ENCODE results near the gene TRIM38.
"Not testable (repeated sequence)": the region's sequence is repeated elsewhere in the genome, so short reads cannot be mapped to it uniquely, and the experiment has no call there.

Gene TRIM38

GRCh38 chr6:25928562-25929324 lies 33.9 kb upstream of the TRIM38 start:
- TF ChIP-seq, protein P1, sequence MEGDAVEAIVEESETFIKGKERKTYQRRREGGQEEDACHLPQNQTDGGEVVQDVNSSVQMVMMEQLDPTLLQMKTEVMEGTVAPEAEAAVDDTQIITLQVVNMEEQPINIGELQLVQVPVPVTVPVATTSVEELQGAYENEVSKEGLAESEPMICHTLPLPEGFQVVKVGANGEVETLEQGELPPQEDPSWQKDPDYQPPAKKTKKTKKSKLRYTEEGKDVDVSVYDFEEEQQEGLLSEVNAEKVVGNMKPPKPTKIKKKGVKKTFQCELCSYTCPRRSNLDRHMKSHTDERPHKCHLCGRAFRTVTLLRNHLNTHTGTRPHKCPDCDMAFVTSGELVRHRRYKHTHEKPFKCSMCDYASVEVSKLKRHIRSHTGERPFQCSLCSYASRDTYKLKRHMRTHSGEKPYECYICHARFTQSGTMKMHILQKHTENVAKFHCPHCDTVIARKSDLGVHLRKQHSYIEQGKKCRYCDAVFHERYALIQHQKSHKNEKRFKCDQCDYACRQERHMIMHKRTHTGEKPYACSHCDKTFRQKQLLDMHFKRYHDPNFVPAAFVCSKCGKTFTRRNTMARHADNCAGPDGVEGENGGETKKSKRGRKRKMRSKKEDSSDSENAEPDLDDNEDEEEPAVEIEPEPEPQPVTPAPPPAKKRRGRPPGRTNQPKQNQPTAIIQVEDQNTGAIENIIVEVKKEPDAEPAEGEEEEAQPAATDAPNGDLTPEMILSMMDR (IDR thresholded peaks at IDR 0.05; ENCODE audit: unreplicated experiment in 3 of 3) = no peak
- no peak overlapping the region for H3K4me3 Mint-ChIP-seq
- no peaks in the 10 kb centered on the region for H3K36me3 Mint-ChIP-seq (ENCODE audit: low read depth)
- no peaks in the 10 kb centered on the region for H3K4me1 Mint-ChIP-seq
- H3K9me3 Mint-ChIP-seq = no peaks in the 10 kb centered on the region
- H3K27ac Mint-ChIP-seq = no peak overlapping the region
- no peaks in the 10 kb centered on the region for H3K27me3 Mint-ChIP-seq (ENCODE audit: low read depth)

DNA sequence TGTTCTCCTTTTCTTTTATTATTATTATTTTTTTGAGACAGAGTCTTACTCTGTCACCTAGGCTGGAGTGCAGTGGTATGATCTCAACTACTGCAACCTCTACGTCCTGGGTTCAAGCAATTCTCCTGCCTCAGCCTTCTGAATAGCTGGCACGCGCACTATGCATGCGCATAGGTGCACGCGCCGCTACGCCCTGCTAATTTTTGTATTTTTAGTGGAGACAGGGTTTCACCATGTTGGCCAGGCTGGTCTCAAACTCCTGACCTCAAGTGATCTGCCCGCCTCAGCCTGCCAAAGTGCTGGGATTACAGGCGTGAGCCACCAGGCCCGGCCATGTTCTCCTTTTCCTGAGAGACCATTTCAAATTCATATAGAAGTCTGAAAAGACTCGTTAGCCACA lies 32.8 kb upstream of the TRIM38 start:
- H3K27ac Mint-ChIP-seq; H3K4me3 Mint-ChIP-seq; H3K4me1 Mint-ChIP-seq; H3K36me3 Mint-ChIP-seq (ENCODE audit: low read depth); H3K9me3 Mint-ChIP-seq; H3K27me3 Mint-ChIP-seq (ENCODE audit: low read depth): not testable (repeated sequence)

- Mint-ChIP-seq H3K9me3 (no peaks in the 10 kb centered on the region), H3K4me1 (no peaks in the 10 kb centered on the region)
These were observed 31.8 kb upstream of the TRIM38 start, which contains the start of gene SLC17A2 for GRCh38 chr6:25930532-25931410. SLC17A2 (minus strand) TSS chr6:25930691; CDS start chr6:25925796, 4,895 bp downstream.

DNA sequence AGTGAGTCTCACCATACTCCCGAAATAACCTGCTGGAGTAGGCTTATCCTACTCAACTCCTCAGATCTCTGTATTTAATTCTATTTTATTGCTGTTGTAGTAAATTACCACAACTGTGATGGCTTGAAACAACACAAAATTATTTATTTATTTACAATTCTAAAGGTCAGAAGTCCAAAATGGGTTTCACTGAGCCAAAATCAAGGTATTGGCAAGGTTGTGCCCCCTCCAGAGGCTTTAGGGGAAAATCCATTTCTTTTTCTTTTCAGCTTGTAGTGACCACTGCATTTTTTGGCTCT lies 31.2 kb upstream of the TRIM38 start:
- TF ChIP-seq, protein P1 (IDR thresholded peaks at IDR 0.05; ENCODE audit: unreplicated experiment in 3 of 3) = no peak
- H3K9me3 Mint-ChIP-seq = no peaks in the 10 kb centered on the region
- no peaks in the 10 kb centered on the region for H3K4me1 Mint-ChIP-seq
- no peak overlapping the region for H3K4me3 Mint-ChIP-seq
- H3K27ac Mint-ChIP-seq = no peak overlapping the region
- H3K27me3 Mint-ChIP-seq (ENCODE audit: low read depth) = no peaks in the 10 kb centered on the region
- no peaks in the 10 kb centered on the region for H3K36me3 Mint-ChIP-seq (ENCODE audit: low read depth)

More at GRCh38 chr6:25930532-25931410, 31.8 kb upstream of the TRIM38 start, which contains the start of gene SLC17A2:
- Mint-ChIP-seq H3K36me3 (ENCODE audit: low read depth) (no peaks in the 10 kb centered on the region), H3K27me3 (ENCODE audit: low read depth) (no peaks in the 10 kb centered on the region), H3K4me3 (no peak within 1 kb of the TSS), H3K27ac (peak within 1 kb of the TSS in 1 of 3 experiments; percentile 22)
- TF ChIP-seq, protein P1 (IDR thresholded peaks at IDR 0.05; ENCODE audit: unreplicated experiment in 3 of 3) = no peak

GRCh38 chr6:25934156-25934555 lies 28.4 kb upstream of the TRIM38 start:
- TF ChIP-seq, protein P1 (IDR thresholded peaks at IDR 0.05; ENCODE audit: unreplicated experiment in 3 of 3) = no peak
- Mint-ChIP-seq H3K4me1 (no peaks in the 10 kb centered on the region), H3K27ac (no peak overlapping the region), H3K27me3 (ENCODE audit: low read depth) (peaks cover 2% of the 10 kb centered on the region), H3K4me3 (no peak overlapping the region), H3K36me3 (ENCODE audit: low read depth) (no peaks in the 10 kb centered on the region), H3K9me3 (no peaks in the 10 kb centered on the region)

- Mint-ChIP-seq H3K27me3 (ENCODE audit: low read depth) (peaks cover 3% of the 10 kb centered on the region), H3K9me3 (no peaks in the 10 kb centered on the region), H3K4me3 (no peak overlapping the region), H3K4me1 (no peaks in the 10 kb centered on the region), H3K27ac (no peak overlapping the region), H3K36me3 (ENCODE audit: low read depth) (no peaks in the 10 kb centered on the region)
- TF ChIP-seq, protein P1 (IDR thresholded peaks at IDR 0.05; ENCODE audit: unreplicated experiment in 3 of 3) = no peak
These were observed 27.8 kb upstream of the TRIM38 start for GRCh38 chr6:25934735-25935313.
